CD1c-positive myeloid dendritic cell (primary cell): ENCODE data around the gene INS.

ENCODE experiments used
- DNase-seq: peaks from one replicate; pipeline ENCODE4 v3.0.0-alpha.2; 2016; ENCODE audit errors: extremely low spot score

Gene INS

GRCh38 chr11:2164861-2165555, 4.0 kb upstream of the INS start:
- DNase-seq = no peak

- no peak for DNase-seq
Observed at GRCh38 chr11:2164081-2164480, 3.1 kb upstream of the INS start.

GRCh38 chr11:2163428-2163978, 2.5 kb upstream of the INS start:
- no peak for DNase-seq

- DNase-seq = no peak
Observed at GRCh38 chr11:2159536-2160413, 1.2 kb downstream of the INS start.

GRCh38 chr11:2158966-2159365, 2.0 kb downstream of the INS start:
- DNase-seq = no peak

GRCh38 chr11:2158296-2158737, 2.7 kb downstream of the INS start:
- no peak for DNase-seq

- DNase-seq = no peak
Observed at GRCh38 chr11:2157294-2158040, 3.5 kb downstream of the INS start.

- DNase-seq = peak; percentile 75
Observed at GRCh38 chr11:2156416-2157182, 4.4 kb downstream of the INS start.

- no peak for DNase-seq
Observed at GRCh38 chr11:2155511-2155910, 5.5 kb downstream of the INS start.

GRCh38 chr11:2154889-2155288, 6.1 kb downstream of the INS start:
- DNase-seq = no peak

- DNase-seq = no peak
Observed at GRCh38 chr11:2154195-2154585, 6.8 kb downstream of the INS start.

- DNase-seq = peak; percentile 67
Observed at GRCh38 chr11:2153581-2154194, 7.3 kb downstream of the INS start.

- peak; percentile 84 for DNase-seq
Observed at GRCh38 chr11:2151500-2152257, 9.3 kb downstream of the INS start.

GRCh38 chr11:2149864-2150847, 10.9 kb downstream of the INS start:
- no peak for DNase-seq

- no peak for DNase-seq
Observed at GRCh38 chr11:2149460-2149859, 11.5 kb downstream of the INS start.

GRCh38 chr11:2148595-2148994, 12.4 kb downstream of the INS start:
- DNase-seq = no peak

- no peak for DNase-seq
Observed at GRCh38 chr11:2147391-2147790, 13.6 kb downstream of the INS start.

- no peak for DNase-seq
Observed at GRCh38 chr11:2146051-2146450, 15.0 kb downstream of the INS start.
